Suppressor macrophage treated with lipopolysaccharide for 1 hour (primary cell): ENCODE measurements around the gene SIL1.
"Not testable (repeated sequence)": the region's sequence is repeated elsewhere in the genome, so short reads cannot be mapped to it uniquely, and the experiment has no call there.

Source experiments
- DNase-seq, 3 donors: peaks; one replicate each; pipeline ENCODE4 v3.0.0-alpha.2; 2020 to 2022

The SIL1 gene

GRCh38 chr5:139138809-139139208 is 59.4 kb downstream of the SIL1 start:
- DNase-seq, result no peak

DNA sequence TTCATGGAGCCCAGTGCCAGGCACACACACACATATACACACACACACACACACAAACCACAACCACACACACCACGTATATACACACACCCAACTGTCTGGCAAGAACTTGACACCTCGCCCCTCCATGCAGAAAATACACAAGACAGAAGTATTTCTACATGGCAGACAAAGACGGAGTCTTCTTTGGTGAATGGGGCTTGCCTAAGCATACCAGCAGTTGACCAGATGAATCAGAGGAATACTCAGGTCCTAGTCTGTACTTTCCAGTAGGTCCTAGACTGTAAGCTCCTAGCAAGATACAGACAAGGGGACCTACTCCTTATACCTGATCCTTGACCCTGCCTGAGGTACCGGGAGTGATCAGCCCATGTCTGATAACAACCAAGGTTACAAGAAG is 60.1 kb downstream of the SIL1 start:
- no peak for DNase-seq

GRCh38 chr5:139137697-139138096 is 60.5 kb downstream of the SIL1 start:
- DNase-seq, result no peak

GRCh38 chr5:139134906-139135305 is 63.3 kb downstream of the SIL1 start:
- no peak for DNase-seq

DNA sequence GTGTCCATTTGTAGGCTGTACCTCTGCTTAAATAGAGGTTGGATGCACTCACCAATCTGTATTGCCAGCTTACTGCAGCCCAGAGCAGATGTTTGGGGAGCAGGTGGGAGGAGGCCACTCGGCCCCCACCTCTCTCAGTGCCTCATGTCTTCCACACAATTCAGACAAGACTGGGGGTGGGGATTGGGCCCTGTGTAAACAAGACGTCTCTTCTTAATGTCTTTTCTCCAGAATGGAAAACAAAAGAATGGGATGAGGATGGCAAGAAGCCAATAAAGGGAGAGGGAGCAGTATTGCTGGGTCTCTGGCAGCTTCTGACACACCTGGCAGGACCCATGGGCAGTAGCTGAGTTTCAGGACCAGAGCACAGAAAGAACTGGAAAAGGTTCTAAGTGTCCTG is 64.9 kb downstream of the SIL1 start:
- no peak for DNase-seq

- no peak for DNase-seq
Observed at GRCh38 chr5:139132515-139132914, 65.7 kb downstream of the SIL1 start.

DNA sequence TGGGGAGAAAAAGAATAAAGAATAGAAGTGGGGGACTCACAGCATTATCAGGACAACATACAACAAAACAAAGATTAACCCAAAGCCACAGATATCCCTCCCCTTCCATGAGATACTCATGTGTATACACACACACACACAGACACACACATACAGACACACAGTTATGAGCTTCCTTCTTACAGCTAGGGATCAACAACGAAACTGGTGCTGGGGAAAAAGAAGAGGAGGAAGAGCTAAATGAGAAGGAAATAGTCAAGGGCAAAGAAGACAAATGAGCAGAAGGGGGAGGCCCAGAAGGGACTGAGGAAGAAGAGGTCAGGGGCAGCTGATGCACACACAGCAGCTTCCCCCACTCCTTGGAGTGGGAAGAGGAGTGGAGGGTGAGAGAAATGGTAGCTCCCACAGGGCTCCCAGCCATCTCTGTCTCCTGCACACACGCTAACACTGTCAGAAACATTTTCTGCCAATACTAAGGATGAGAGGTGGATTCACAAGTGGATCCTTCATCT is 66.2 kb downstream of the SIL1 start:
- DNase-seq, result peak; percentile 38 to 55 (median 51)

GRCh38 chr5:139131465-139131864 is 66.7 kb downstream of the SIL1 start:
- DNase-seq, result peak in 1 of 3 donors; percentile 15

GRCh38 chr5:139131062-139131461 is 67.1 kb downstream of the SIL1 start:
- DNase-seq, result no peak

- peak in 1 of 3 donors; percentile 16 for DNase-seq
Observed at GRCh38 chr5:139130214-139130613, 68.0 kb downstream of the SIL1 start.

- no peak for DNase-seq
Observed at GRCh38 chr5:139126711-139127111, 71.5 kb downstream of the SIL1 start.

DNA sequence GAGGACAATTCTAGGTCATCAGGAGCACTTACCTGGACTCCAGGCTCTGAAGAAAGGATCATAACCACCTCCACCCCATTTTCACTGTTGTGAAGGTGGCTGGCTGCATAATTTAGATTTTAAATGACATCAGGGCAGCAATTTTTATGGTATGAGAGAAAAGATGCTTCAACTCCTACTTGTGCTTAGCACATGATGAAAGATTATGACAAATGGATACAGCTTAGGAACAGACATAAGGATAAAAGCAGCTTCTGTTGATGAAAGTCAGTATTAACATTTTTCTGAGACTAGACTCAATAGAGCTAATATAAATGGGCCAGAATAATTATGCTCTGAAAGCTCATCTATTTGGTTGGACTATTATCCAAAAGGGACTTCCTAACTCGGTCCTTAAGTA is 72.2 kb downstream of the SIL1 start:
- DNase-seq, result no peak

DNA sequence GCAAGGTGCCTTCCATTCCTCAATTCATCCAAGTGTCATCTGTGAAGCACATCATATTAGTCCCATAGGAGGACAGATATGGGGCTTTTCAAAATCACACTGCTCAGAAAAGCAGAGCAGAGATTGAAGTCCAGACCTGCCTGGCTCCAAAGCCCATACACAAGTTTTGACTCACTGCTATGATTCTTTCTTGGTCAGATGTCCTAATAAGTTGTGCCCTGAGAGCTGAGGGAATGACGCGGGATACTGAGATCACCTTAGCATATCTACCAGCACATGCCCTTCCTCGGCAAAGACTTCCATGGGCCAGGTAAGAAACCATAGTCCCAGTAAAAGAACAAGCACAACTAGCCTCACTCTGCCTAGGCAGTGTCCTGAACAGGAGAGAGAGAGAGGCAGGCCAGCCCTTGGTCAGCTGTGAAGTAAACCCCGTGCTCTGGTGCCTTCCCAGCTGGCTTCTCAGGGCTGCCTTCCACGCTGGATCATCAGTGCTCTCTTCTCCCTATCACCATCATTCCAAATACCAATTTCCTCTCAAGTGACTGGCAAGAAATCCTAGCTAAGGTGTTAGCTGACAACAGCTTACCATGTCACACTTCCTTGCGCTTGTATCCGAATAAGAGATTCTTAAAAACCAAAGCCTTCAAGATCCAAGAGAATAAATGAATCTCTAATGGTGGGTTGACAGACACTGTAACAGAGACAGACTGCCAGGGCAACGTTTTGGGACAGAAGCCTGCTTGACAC is 73.2 kb downstream of the SIL1 start:
- DNase-seq, result no peak

GRCh38 chr5:139121120-139121519 is 77.0 kb downstream of the SIL1 start:
- peak in 1 of 3 donors; percentile 10 for DNase-seq

DNA sequence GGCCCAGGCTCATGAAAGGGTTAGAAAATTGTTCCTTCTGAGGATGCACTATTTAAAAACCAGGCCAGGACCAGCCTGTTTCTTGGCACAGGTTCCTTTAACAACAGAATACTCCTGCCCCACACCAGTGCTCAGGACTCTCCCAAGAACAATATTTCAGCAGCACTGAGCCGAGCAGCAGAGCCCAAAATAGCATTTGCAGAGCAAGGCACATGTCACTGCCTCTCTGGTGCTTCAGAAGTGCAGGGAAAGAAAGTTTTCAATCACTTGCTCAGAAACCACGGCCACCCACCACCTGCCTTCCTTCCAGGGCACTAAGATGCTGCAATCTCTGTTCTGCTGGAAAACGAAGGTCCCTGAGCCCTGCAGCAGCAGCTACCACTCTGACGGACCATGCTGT is 77.6 kb downstream of the SIL1 start:
- DNase-seq, result no peak

GRCh38 chr5:139118804-139119203 is 79.4 kb downstream of the SIL1 start:
- no peak for DNase-seq

GRCh38 chr5:139117342-139117884 is 80.8 kb downstream of the SIL1 start:
- no peak for DNase-seq

- DNase-seq, result no peak
Observed at GRCh38 chr5:139116100-139116655, 82.0 kb downstream of the SIL1 start.

DNA sequence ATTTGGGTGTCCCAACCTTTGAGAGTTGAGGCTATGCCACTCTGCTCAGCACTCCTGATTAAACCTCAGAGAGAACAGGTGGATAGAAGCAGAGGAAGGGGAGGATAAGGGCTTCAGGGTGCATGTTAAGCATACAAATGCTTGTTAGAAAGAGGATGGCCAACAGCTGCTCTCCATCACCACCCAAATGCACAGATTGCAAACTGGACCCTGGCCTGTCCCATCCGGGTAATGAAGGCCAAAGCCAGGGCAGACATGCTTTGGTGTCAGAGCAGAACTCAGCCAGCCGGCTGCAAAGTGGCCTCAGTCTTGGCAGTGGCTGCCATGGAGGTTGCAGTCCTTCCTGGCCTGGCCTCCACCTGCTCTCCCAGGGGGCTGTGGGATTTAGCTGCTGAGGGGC is 84.3 kb downstream of the SIL1 start:
- no peak for DNase-seq

DNA sequence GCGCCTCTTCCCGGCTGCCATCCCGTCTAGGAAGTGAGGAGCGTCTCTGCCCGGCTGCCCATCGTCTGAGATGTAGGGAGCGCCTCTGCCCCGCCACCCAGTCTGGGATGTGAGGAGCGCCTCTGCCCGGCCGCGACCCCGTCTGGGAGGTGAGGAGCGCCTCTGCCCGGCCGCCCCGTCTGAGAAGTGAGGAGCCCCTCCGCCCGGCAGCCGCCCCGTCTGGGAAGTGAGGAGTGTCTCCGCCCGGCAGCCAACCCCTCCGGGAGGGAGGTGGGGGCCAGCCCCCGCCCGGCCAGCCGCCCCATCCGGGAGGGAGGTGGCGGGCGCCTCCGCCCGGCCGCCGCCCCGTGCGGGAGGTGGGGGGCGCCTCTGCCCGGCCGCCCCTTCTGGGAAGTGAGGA is 85.8 kb downstream of the SIL1 start:
- not testable (repeated sequence) for DNase-seq

GRCh38 chr5:139110526-139111168 is 87.5 kb downstream of the SIL1 start:
- DNase-seq, result no peak

GRCh38 chr5:139108063-139108824 is 89.9 kb downstream of the SIL1 start:
- no peak for DNase-seq

DNA sequence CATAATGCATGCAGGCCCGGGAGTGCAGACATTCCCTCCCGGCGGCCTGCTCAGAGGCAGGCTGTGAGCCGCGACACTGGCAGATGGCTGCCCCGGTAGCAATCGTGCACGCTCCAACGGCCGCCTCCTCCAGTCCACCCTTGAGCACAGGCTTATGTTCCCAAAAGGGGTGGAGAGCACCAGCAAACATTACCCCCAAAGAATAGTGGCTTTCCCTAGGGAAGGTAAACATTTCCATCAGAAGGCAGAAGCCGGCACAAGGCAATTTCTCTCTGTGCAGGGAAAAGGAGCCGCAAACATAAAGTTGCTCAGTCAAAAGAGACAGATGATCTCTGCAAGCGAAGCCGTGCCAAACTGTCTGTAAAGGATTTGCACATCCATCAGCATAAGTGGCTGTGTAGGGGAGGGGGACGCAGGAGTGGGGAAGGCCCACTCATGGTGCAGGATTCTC is 92.5 kb downstream of the SIL1 start:
- no peak for DNase-seq
